Measurements from ENCODE around the gene ABHD8. TPM values are rescaled to one million over a fixed set of nuclear protein-coding genes. Genes with fewer than 3 reads are reported as not detected.

The ABHD8 gene
- total RNA-seq, 1 donor = 13.8 TPM

- DNase-seq (ENCODE audit: low read depth) = peak; percentile 57
- TF ChIP-seq CTCF (IDR thresholded peaks at IDR 0.05; ENCODE audit: insufficient read depth, low read depth, low read length) = peak; percentile 86
- H3K4me3 ChIP-seq (ENCODE audit: low read depth, low read length) = no peak overlapping the region
These were observed 43.0 kb upstream of the ABHD8 start for GRCh38 chr19:17346109-17346671.

- no peak for DNase-seq (ENCODE audit: low read depth)
- TF ChIP-seq CTCF (IDR thresholded peaks at IDR 0.05; ENCODE audit: insufficient read depth, low read depth, low read length) = no peak
- H3K4me3 ChIP-seq (ENCODE audit: low read depth, low read length) = no peak overlapping the region
These were observed 38.6 kb upstream of the ABHD8 start for GRCh38 chr19:17341845-17342244.

GRCh38 chr19:17341386-17341785, 38.2 kb upstream of the ABHD8 start:
- TF ChIP-seq CTCF (IDR thresholded peaks at IDR 0.05; ENCODE audit: insufficient read depth, low read depth, low read length) = no peak
- no peak overlapping the region for H3K4me3 ChIP-seq (ENCODE audit: low read depth, low read length)
- no peak for DNase-seq (ENCODE audit: low read depth)

- TF ChIP-seq CTCF (IDR thresholded peaks at IDR 0.05; ENCODE audit: insufficient read depth, low read depth, low read length) = no peak
- no peak overlapping the region for H3K4me3 ChIP-seq (ENCODE audit: low read depth, low read length)
- DNase-seq (ENCODE audit: low read depth) = no peak
These were observed 37.7 kb upstream of the ABHD8 start for GRCh38 chr19:17340871-17341357.

GRCh38 chr19:17340302-17340870, 37.2 kb upstream of the ABHD8 start:
- no peak for DNase-seq (ENCODE audit: low read depth)
- no peak overlapping the region for H3K4me3 ChIP-seq (ENCODE audit: low read depth, low read length)
- no peak for TF ChIP-seq CTCF (IDR thresholded peaks at IDR 0.05; ENCODE audit: insufficient read depth, low read depth, low read length)

GRCh38 chr19:17339088-17339741, 36.0 kb upstream of the ABHD8 start:
- DNase-seq (ENCODE audit: low read depth) = no peak
- no peak for TF ChIP-seq CTCF (IDR thresholded peaks at IDR 0.05; ENCODE audit: insufficient read depth, low read depth, low read length)
- no peak overlapping the region for H3K4me3 ChIP-seq (ENCODE audit: low read depth, low read length)

Measured in fibroblast of villous mesenchyme (primary cell).